ENCODE results near the gene USF2. TPM values are rescaled to one million over a fixed set of nuclear protein-coding genes. Genes with fewer than 3 reads are reported as not detected.

The USF2 gene
- total and polyA plus RNA-seq, 2 donors (not counting 1 experiment from before 2014, with no cell fraction given), result 53.8 to 74.9 TPM

- H3K79me2 ChIP-seq (ENCODE audit: control insufficient read depth, insufficient read depth, low read length), result no peaks in the 10 kb centered on the region
- no peak overlapping the region for H3K4me2 ChIP-seq (ENCODE audit: extremely low read depth, insufficient read depth, low read length)
- H3K36me3 ChIP-seq (ENCODE audit: control insufficient read depth, insufficient read depth, low read length), result no peaks in the 10 kb centered on the region
- no peaks in the 10 kb centered on the region for H4K20me1 ChIP-seq (ENCODE audit: control insufficient read depth, extremely low read depth, insufficient read depth, low read length)
- H3K4me3 ChIP-seq (replicated peaks in 1 of 4; ENCODE audit: control extremely low read depth in 1 of 4, insufficient read depth in 1 of 4, low read depth in 3 of 4, low read length in 4 of 4), result no peak overlapping the region
- TF ChIP-seq EZH2 (IDR thresholded peaks at IDR 0.05; ENCODE audit: low read length, missing control alignments) (no peak), CTCF (conservative IDR thresholded peaks at IDR 0.05 in 1 of 2, IDR thresholded peaks at IDR 0.05 in 1 of 2; ENCODE audit: low read depth in 1 of 2, low read length in 2 of 2) (no peak)
- H3K9ac ChIP-seq (ENCODE audit: insufficient read depth, low read length), result no peak overlapping the region
- H3K27ac ChIP-seq (ENCODE audit: insufficient read depth, low read length), result no peak overlapping the region
- no peaks in the 10 kb centered on the region for H3K4me1 ChIP-seq (ENCODE audit: control insufficient read depth, extremely low read depth, insufficient read depth, low read length)
- H3K27me3 ChIP-seq (ENCODE audit: control insufficient read depth, insufficient read depth, low read length), result peaks cover 23% of the 10 kb centered on the region
- DNase-seq (ENCODE audit: low read depth in 2 of 2), result no peak
- H2AFZ ChIP-seq (ENCODE audit: low read length), result no peak overlapping the region
- no peaks in the 10 kb centered on the region for H3K9me3 ChIP-seq (ENCODE audit: control insufficient read depth, insufficient read depth, low read depth, low read length)
These were observed 18.7 kb upstream of the USF2 start for GRCh38 chr19:35249848-35250711.

- Histone ChIP-seq H3K9ac (ENCODE audit: insufficient read depth, low read length) (no peak overlapping the region), H3K4me2 (ENCODE audit: extremely low read depth, insufficient read depth, low read length) (no peak overlapping the region), H2AFZ (ENCODE audit: low read length) (no peak overlapping the region), H3K4me3 (replicated peaks in 1 of 4; ENCODE audit: control extremely low read depth in 1 of 4, insufficient read depth in 1 of 4, low read depth in 3 of 4, low read length in 4 of 4) (no peak overlapping the region), H3K79me2 (ENCODE audit: control insufficient read depth, insufficient read depth, low read length) (no peaks in the 10 kb centered on the region), H3K27ac (ENCODE audit: insufficient read depth, low read length) (no peak overlapping the region), H3K4me1 (ENCODE audit: control insufficient read depth, extremely low read depth, insufficient read depth, low read length) (no peaks in the 10 kb centered on the region), H3K27me3 (ENCODE audit: control insufficient read depth, insufficient read depth, low read length) (peaks cover 20% of the 10 kb centered on the region), H3K36me3 (ENCODE audit: control insufficient read depth, insufficient read depth, low read length) (no peaks in the 10 kb centered on the region), H4K20me1 (ENCODE audit: control insufficient read depth, extremely low read depth, insufficient read depth, low read length) (no peaks in the 10 kb centered on the region), H3K9me3 (ENCODE audit: control insufficient read depth, insufficient read depth, low read depth, low read length) (no peaks in the 10 kb centered on the region)
- TF ChIP-seq EZH2 (IDR thresholded peaks at IDR 0.05; ENCODE audit: low read length, missing control alignments) (no peak), CTCF (conservative IDR thresholded peaks at IDR 0.05 in 1 of 2, IDR thresholded peaks at IDR 0.05 in 1 of 2; ENCODE audit: low read depth in 1 of 2, low read length in 2 of 2) (no peak)
- DNase-seq (ENCODE audit: low read depth in 2 of 2), result no peak
These were observed 17.3 kb upstream of the USF2 start for GRCh38 chr19:35251456-35251855.

GRCh38 chr19:35253316-35254286 lies 15.2 kb upstream of the USF2 start:
- no peak for DNase-seq (ENCODE audit: low read depth in 2 of 2)

More at GRCh38 chr19:35253316-35254286, 15.2 kb upstream of the USF2 start:
- no peaks in the 10 kb centered on the region for H3K79me2 ChIP-seq (ENCODE audit: control insufficient read depth, insufficient read depth, low read length)
- no peak overlapping the region for H3K4me2 ChIP-seq (ENCODE audit: extremely low read depth, insufficient read depth, low read length)
- H3K9me3 ChIP-seq (ENCODE audit: control insufficient read depth, insufficient read depth, low read depth, low read length), result no peaks in the 10 kb centered on the region
- no peaks in the 10 kb centered on the region for H3K36me3 ChIP-seq (ENCODE audit: control insufficient read depth, insufficient read depth, low read length)
- H3K9ac ChIP-seq (ENCODE audit: insufficient read depth, low read length), result no peak overlapping the region
- no peak overlapping the region for H3K4me3 ChIP-seq (replicated peaks in 1 of 4; ENCODE audit: control extremely low read depth in 1 of 4, insufficient read depth in 1 of 4, low read depth in 3 of 4, low read length in 4 of 4)
- no peaks in the 10 kb centered on the region for H4K20me1 ChIP-seq (ENCODE audit: control insufficient read depth, extremely low read depth, insufficient read depth, low read length)
- no peak overlapping the region for H3K27ac ChIP-seq (ENCODE audit: insufficient read depth, low read length)
- H2AFZ ChIP-seq (ENCODE audit: low read length), result no peak overlapping the region
- H3K27me3 ChIP-seq (ENCODE audit: control insufficient read depth, insufficient read depth, low read length), result peaks cover 14% of the 10 kb centered on the region
- H3K4me1 ChIP-seq (ENCODE audit: control insufficient read depth, extremely low read depth, insufficient read depth, low read length), result no peaks in the 10 kb centered on the region
- TF ChIP-seq CTCF (conservative IDR thresholded peaks at IDR 0.05 in 1 of 2, IDR thresholded peaks at IDR 0.05 in 1 of 2; ENCODE audit: low read depth in 1 of 2, low read length in 2 of 2) (no peak), EZH2 (IDR thresholded peaks at IDR 0.05; ENCODE audit: low read length, missing control alignments) (no peak)
